ENCODE measurements around the gene IQGAP2. TPM values are rescaled to one million over a fixed set of nuclear protein-coding genes. Genes with fewer than 3 reads are reported as not detected.

Gene IQGAP2
- polyA plus RNA-seq, 1 donor (not counting 4 experiments of a cell fraction or from before 2014, with no cell fraction given) = 0.14 TPM

DNA sequence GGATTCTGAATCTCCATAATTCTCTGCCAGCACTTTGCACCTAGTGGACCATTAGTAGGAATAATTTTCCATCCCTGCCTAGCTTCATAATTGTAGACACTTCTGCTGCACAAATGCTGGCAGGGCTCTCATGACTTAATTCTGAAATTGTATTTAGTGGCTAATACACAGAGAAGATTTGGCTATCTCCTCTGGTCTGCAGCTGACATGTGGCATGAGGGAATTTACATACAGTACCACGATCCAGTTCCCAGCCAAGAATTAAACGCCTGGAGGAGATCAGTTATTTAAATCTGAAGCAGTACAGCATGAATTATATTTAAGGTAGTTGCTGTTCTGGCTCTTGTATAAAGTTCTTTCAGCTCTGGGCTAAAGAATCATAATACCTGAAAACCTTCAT is 46.5 kb downstream of the IQGAP2 start:
- no peaks in the 10 kb centered on the region for H3K4me1 ChIP-seq (ENCODE audit: control insufficient read depth, extremely low read depth, insufficient read depth, low read length)
- H3K4me3 ChIP-seq (ENCODE audit: control insufficient read depth in 2 of 3, extremely low read depth in 1 of 3, insufficient read depth in 2 of 3, low read depth in 1 of 3, low read length in 3 of 3) = no peak overlapping the region
- H3K4me2 ChIP-seq (ENCODE audit: control insufficient read depth, extremely low read depth, insufficient read depth, low read depth, low read length) = no peak overlapping the region
- FAIRE-seq = no peak
- no peaks in the 10 kb centered on the region for H3K9me3 ChIP-seq (ENCODE audit: control insufficient read depth, low read depth, low read length)
- H3K27ac ChIP-seq (ENCODE audit: control insufficient read depth, insufficient read depth, low read length) = no peak overlapping the region
- dilution Hi-C loops (cut with MboI; ENCODE audit: extremely low pct_ligation_motif_present, low sequenced_read_pairs) = no loop called here
- TF ChIP-seq EZH2 (IDR thresholded peaks at IDR 0.05; ENCODE audit: low read length) = no peak
- TF ChIP-seq CTCF (optimal IDR thresholded peaks at IDR 0.05 in 1 of 3, IDR thresholded peaks at IDR 0.05 in 1 of 3, conservative IDR thresholded peaks at IDR 0.05 in 1 of 3; ENCODE audit: extremely low read depth in 1 of 3, insufficient read depth in 2 of 3, low read length in 3 of 3) = no peak
- no peak overlapping the region for H2AFZ ChIP-seq (ENCODE audit: control insufficient read depth, low read length)
- H3K9me1 ChIP-seq (ENCODE audit: control insufficient read depth, extremely low read depth, insufficient read depth, low read length) = no peaks in the 10 kb centered on the region
- DNase-seq (ENCODE audit: low read depth, low spot score) = no peak
- peaks cover 5% of the 10 kb centered on the region for H3K27me3 ChIP-seq (ENCODE audit: control insufficient read depth, extremely low read depth, insufficient read depth, low read length)
- H3K79me2 ChIP-seq (ENCODE audit: control insufficient read depth, insufficient read depth, low read length) = no peaks in the 10 kb centered on the region
- no peaks in the 10 kb centered on the region for H3K36me3 ChIP-seq (ENCODE audit: control insufficient read depth in 2 of 2, extremely low read depth in 1 of 2, insufficient read depth in 2 of 2, low read length in 2 of 2)
- no peaks in the 10 kb centered on the region for H4K20me1 ChIP-seq (ENCODE audit: control insufficient read depth, extremely low read depth, insufficient read depth, low read length)
- H3K9ac ChIP-seq (ENCODE audit: control insufficient read depth, extremely low read depth, insufficient read depth, low read length) = no peak overlapping the region

DNA sequence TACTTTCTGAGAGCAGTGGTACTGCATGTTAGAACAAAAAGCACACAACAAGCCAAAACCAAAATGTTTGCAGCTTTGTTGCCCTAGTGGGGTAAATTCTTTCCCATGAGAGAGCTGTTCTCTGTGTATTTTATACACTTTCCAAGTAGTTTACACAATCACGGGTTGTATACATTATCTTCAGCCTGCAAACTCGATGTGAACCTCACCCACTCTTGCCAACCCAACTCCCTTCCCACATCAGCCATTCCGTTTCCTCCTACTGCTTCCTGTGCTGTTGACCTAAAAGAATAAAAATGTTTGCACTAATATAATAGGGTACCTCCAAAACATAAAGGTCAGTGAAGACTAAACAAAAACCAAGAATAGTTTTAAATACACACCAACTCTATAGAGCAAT is 47.0 kb downstream of the IQGAP2 start:
- no peaks in the 10 kb centered on the region for H3K9me1 ChIP-seq (ENCODE audit: control insufficient read depth, extremely low read depth, insufficient read depth, low read length)
- TF ChIP-seq CTCF (optimal IDR thresholded peaks at IDR 0.05 in 1 of 3, IDR thresholded peaks at IDR 0.05 in 1 of 3, conservative IDR thresholded peaks at IDR 0.05 in 1 of 3; ENCODE audit: extremely low read depth in 1 of 3, insufficient read depth in 2 of 3, low read length in 3 of 3) = no peak
- TF ChIP-seq EZH2 (IDR thresholded peaks at IDR 0.05; ENCODE audit: low read length) = no peak
- no peak overlapping the region for H3K27ac ChIP-seq (ENCODE audit: control insufficient read depth, insufficient read depth, low read length)
- dilution Hi-C loops (cut with MboI; ENCODE audit: extremely low pct_ligation_motif_present, low sequenced_read_pairs) = no loop called here
- H3K9me3 ChIP-seq (ENCODE audit: control insufficient read depth, low read depth, low read length) = no peaks in the 10 kb centered on the region
- H4K20me1 ChIP-seq (ENCODE audit: control insufficient read depth, extremely low read depth, insufficient read depth, low read length) = no peaks in the 10 kb centered on the region
- peaks cover 5% of the 10 kb centered on the region for H3K27me3 ChIP-seq (ENCODE audit: control insufficient read depth, extremely low read depth, insufficient read depth, low read length)
- no peaks in the 10 kb centered on the region for H3K36me3 ChIP-seq (ENCODE audit: control insufficient read depth in 2 of 2, extremely low read depth in 1 of 2, insufficient read depth in 2 of 2, low read length in 2 of 2)
- H3K4me1 ChIP-seq (ENCODE audit: control insufficient read depth, extremely low read depth, insufficient read depth, low read length) = no peaks in the 10 kb centered on the region
- H3K79me2 ChIP-seq (ENCODE audit: control insufficient read depth, insufficient read depth, low read length) = no peaks in the 10 kb centered on the region
- FAIRE-seq (no peak), DNase-seq (ENCODE audit: low read depth, low spot score) (no peak)
- no peak overlapping the region for H3K4me2 ChIP-seq (ENCODE audit: control insufficient read depth, extremely low read depth, insufficient read depth, low read depth, low read length)
- H3K4me3 ChIP-seq (ENCODE audit: control insufficient read depth in 2 of 3, extremely low read depth in 1 of 3, insufficient read depth in 2 of 3, low read depth in 1 of 3, low read length in 3 of 3) = no peak overlapping the region
- no peak overlapping the region for H2AFZ ChIP-seq (ENCODE audit: control insufficient read depth, low read length)
- H3K9ac ChIP-seq (ENCODE audit: control insufficient read depth, extremely low read depth, insufficient read depth, low read length) = no peak overlapping the region

Data from keratinocyte (primary cell).